Gastrocnemius medialis (tissue), 4 donors: ENCODE data around the gene FAM13A. TPM values are rescaled to one million over a fixed set of nuclear protein-coding genes. Genes with fewer than 3 reads are reported as not detected.

Experiments
- ATAC-seq, 2 donors: fragments of 150-250 bp; one replicate each; pipeline ENCODE4 v1.9.1; 2016
- DNase-seq, 2 donors: peaks; one replicate each; pipeline ENCODE4 v3.0.0-alpha.2; 2019
- H3K27ac ChIP-seq, 4 donors: fragments of 200-600 bp; sonication (generic); 1 replicate in 1 of 4; 2 replicates in 3 of 4; pipeline ENCODE4 v1.5.1; 2016 to 2018; ENCODE audit warnings: mild to moderate bottlenecking in 2 of 4, moderate library complexity in 1 of 4
- H3K27me3 ChIP-seq, 3 donors: fragments of 200-600 bp; sonication (generic) in 2 of 3; 1 replicate in 1 of 3; 2 replicates in 2 of 3; pipeline versions ENCODE4 v1.5.1 to v1.6.0; 2016 to 2019; ENCODE audit warnings: mild to moderate bottlenecking in 1 of 3, moderate library complexity in 1 of 3
- H3K36me3 ChIP-seq, 2 donors: fragments of 200-600 bp; sonication (generic) in 1 of 2; one replicate each; pipeline ENCODE4 v1.5.1; 2017 to 2018
- H3K4me1 ChIP-seq, 2 donors: fragments of 200-600 bp; sonication (generic) in 1 of 2; one replicate each; pipeline ENCODE4 v1.5.1; 2016 to 2017; ENCODE audit warnings: mild to moderate bottlenecking in 2 of 2
- H3K4me3 ChIP-seq, 4 donors: fragments of 200-600 bp; sonication (generic) in 3 of 4; 1 replicate in 1 of 4; 2 replicates in 3 of 4; pipeline ENCODE4 v1.5.1; 2016 to 2019; ENCODE audit warnings: mild to moderate bottlenecking in 2 of 4
- H3K9me3 ChIP-seq, 3 donors: fragments of 200-600 bp; sonication (generic) in 2 of 3; 1 replicate in 1 of 3; 2 replicates in 2 of 3; pipeline ENCODE4 v1.5.1; 2016 to 2019
- CTCF ChIP-seq, 5 experiments: fragments of 450-650 bp in 3 of 5; fragments of 200-600 bp in 2 of 5; sonication (generic) in 2 of 5; IDR thresholded peaks in 4 of 5; conservative IDR thresholded peaks in 1 of 5; 1 replicate in 4 of 5; 2 replicates in 1 of 5; pipeline ENCODE4 v1.5.1; 2016 to 2019; ENCODE audit warnings: antibody characterized with exemption in 5 of 5, mild to moderate bottlenecking in 3 of 5, moderate library complexity in 3 of 5
- POLR2A ChIP-seq, 2 donors: fragments of 450-650 bp; IDR thresholded peaks; one replicate each; pipeline ENCODE4 v1.6.1; 2017; ENCODE audit warnings: antibody characterized with exemption in 2 of 2, mild to moderate bottlenecking in 2 of 2, moderate library complexity in 2 of 2
- in situ Hi-C, 4 donors: fragments of 200-750 bp; cut with MboI; loops; one replicate each; pipeline versions ENCODE4 v1.15.0 to v1.8.0; 2017; ENCODE audit warnings: low sequenced_read_pairs in 4 of 4
- intact Hi-C: fragments of 100-400 bp; cut with DNase I; formaldehyde crosslinking; loops from one replicate; pipeline ENCODE4 v1.15.1; 2023; ENCODE audit warnings: low total_unique reads
- total RNA-seq, 4 donors: library from RNA; depleted of rRNA; stranded (reverse); fragments of >200 nt; gene quantifications; one replicate each; pipeline versions ENCODE4 v1.1.0 to v1.2.3, GENCODE V29; 2016

The FAM13A gene
- total RNA-seq, 4 donors from 2014 or later: 6.7 to 14.1 (median 11.4) TPM

DNA sequence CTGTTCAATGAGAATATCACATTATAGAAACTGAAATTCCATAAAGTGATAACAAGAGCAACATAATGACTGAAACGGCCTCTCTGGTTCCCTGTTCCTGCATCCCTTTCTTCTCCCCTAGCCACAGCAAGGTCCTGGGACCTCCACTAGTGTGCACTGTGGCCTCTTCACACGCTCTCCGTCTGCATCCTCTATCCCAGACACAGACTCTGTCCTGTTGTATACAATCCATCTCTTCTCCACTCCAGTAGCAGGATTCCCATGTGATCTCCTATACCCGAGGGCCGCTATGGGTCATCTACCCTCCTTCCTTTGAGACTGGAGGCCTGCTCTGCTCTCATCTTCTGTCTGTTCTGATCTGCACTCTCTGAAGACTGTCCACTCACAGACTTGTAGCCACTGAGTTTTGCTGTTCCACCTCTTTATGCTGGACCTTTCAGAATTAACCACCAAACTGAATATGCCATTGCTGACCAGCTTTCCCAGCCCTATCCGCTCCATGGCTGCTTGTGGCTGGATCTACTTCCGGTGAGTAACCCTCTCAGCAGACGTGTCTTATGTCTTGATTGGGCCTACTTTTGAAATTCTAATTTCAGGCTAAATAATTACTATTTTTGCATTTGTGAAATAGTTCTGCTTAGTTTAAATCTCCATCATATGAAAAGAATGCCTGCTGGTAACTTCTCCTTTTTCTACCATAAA lies 254.2 kb downstream of the FAM13A start:
- in situ Hi-C loops (loop anchor here in 3 of 4 donors (5.0 to 10.0 kb wide), 3 partner anchors 88 to 98 kb away; no protein-coding TSS in a partner anchor), intact Hi-C loops (no loop called here)
- Histone ChIP-seq H3K27me3 (no peaks in the 10 kb centered on the region), H3K9me3 (no peaks in the 10 kb centered on the region), H3K36me3 (no peaks in the 10 kb centered on the region), H3K4me3 (no peak overlapping the region), H3K4me1 (peaks cover 9 to 33% of the 10 kb centered on the region in 2 donors), H3K27ac (peak overlapping the region; percentile 28 to 74 (median 44))
- DNase-seq (no peak), ATAC-seq (no peak)
- TF ChIP-seq POLR2A (IDR thresholded peaks at IDR 0.05) (no peak), CTCF (IDR thresholded peaks at IDR 0.05 in 4 of 5, conservative IDR thresholded peaks at IDR 0.05 in 1 of 5) (no peak)

DNA sequence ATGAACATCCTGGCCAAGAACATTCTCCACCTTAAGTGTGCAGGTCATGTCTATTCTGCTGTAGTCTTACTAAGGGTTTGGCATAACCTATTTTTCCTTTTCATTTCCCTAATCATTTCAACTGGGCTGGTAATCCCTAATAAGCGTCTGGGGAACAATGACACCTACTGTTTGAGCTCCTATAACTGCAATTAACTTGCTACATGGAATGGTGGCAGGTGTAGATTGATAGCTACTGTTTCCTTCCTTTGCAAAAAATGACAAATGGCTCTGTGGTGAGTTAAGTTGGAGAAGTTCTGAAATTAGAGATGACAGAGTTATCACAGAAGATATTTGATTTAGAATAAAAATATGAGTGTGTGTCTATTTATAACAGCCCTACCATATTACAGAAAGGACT lies 254.8 kb downstream of the FAM13A start:
- Histone ChIP-seq H3K36me3 (no peaks in the 10 kb centered on the region), H3K4me3 (no peak overlapping the region), H3K4me1 (peaks cover 9 to 28% of the 10 kb centered on the region in 2 donors), H3K27ac (peak overlapping the region in 3 of 4 donors; percentile 2 to 54 (median 35)), H3K27me3 (no peaks in the 10 kb centered on the region), H3K9me3 (no peaks in the 10 kb centered on the region)
- in situ Hi-C loops (loop anchor here in 3 of 4 donors (5.0 to 10.0 kb wide), 3 partner anchors 87 to 97 kb away; no protein-coding TSS in a partner anchor), intact Hi-C loops (no loop called here)
- DNase-seq: no peak
- TF ChIP-seq CTCF (IDR thresholded peaks at IDR 0.05 in 4 of 5, conservative IDR thresholded peaks at IDR 0.05 in 1 of 5): no peak
- TF ChIP-seq POLR2A (IDR thresholded peaks at IDR 0.05): no peak
- ATAC-seq: no peak

- no peaks in the 10 kb centered on the region for H3K27me3 ChIP-seq
- intact Hi-C loops: loop anchor here (10.0 kb wide), 1 partner anchor 185 kb away; no protein-coding TSS in a partner anchor
- in situ Hi-C loops: loop anchor here in 3 of 4 donors (5.0 to 10.0 kb wide), 3 partner anchors 85 to 95 kb away; no protein-coding TSS in a partner anchor
Measured at GRCh38 chr4:88799900-88800299, 257.1 kb downstream of the FAM13A start.

DNA sequence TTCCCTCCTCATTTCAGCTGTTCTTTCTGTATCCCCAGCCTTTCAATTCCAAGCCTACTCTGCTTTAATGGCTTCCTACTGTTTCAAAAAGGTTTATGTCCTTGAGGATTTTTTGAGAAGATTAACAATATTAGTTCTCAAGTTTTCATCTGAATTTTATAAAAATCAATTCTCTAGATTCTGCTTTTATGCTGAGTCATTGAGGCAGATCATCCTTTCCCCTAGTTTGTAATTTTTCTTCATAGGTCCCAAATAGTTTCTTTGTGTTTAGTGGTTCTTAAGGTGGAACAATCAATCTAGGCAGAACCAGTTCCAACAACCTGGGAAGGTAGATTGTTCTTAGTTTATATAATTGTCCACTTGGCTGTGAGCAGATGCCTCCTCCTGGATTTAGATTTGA lies 259.3 kb downstream of the FAM13A start:
- Histone ChIP-seq H3K27me3 (no peaks in the 10 kb centered on the region), H3K4me3 (no peak overlapping the region), H3K27ac (no peak overlapping the region), H3K36me3 (no peaks in the 10 kb centered on the region), H3K9me3 (no peaks in the 10 kb centered on the region), H3K4me1 (peaks cover 6 to 8% of the 10 kb centered on the region in 2 donors)
- no peak for ATAC-seq
- DNase-seq: no peak
- intact Hi-C loops: loop anchor here (10.0 kb wide), 1 partner anchor 183 kb away; no protein-coding TSS in a partner anchor
- in situ Hi-C loops: no loop called here
- TF ChIP-seq CTCF (IDR thresholded peaks at IDR 0.05 in 4 of 5, conservative IDR thresholded peaks at IDR 0.05 in 1 of 5): no peak
- no peak for TF ChIP-seq POLR2A (IDR thresholded peaks at IDR 0.05)

More at GRCh38 chr4:88799900-88800299, 257.1 kb downstream of the FAM13A start:
- no peaks in the 10 kb centered on the region for H3K36me3 ChIP-seq
- no peaks in the 10 kb centered on the region for H3K9me3 ChIP-seq
- peaks cover 9 to 18% of the 10 kb centered on the region in 2 donors for H3K4me1 ChIP-seq
- ATAC-seq (no peak), DNase-seq (no peak)
- no peak overlapping the region for H3K4me3 ChIP-seq
- H3K27ac ChIP-seq: no peak overlapping the region
- TF ChIP-seq POLR2A (IDR thresholded peaks at IDR 0.05) (no peak), CTCF (IDR thresholded peaks at IDR 0.05 in 4 of 5, conservative IDR thresholded peaks at IDR 0.05 in 1 of 5) (no peak)
